Measurements from ENCODE around the gene SNED1.

DNA sequence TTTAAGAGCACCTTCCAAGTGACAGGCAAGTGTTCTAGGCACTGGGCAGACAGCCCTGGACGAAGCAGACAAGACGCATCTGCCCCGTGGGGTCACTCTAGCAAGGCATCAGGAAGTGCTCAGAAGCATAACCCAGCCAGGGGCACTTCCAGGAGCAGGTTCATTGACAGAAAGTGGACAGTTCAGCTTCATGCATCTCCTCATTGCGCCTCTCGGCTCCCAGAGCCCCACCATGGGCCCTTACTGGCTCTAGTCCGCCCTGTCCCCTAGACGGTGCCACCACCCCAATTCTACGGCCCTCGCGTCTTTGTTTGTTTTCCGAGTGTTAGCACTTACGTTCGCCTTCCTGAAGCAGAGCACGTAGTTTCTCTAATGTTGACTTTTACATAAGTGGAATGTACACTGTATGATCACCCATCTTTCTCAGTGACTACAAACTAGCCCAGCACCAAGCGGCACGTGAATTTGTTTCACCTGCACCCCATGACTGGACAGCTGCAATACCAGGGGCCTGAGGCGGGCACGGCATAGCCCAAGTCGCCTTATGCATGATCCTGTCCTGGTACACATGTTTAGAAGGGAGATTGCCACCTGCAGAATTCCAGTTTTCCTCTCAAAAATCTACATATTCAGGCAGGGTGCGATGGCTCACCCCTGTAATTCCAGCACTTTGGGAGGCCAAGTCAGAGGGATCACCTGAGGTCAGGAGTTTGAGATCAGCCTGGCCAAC lies 33.2 kb downstream of the SNED1 start:
- TF ChIP-seq POLR2AphosphoS5 (IDR thresholded peaks at IDR 0.05; ENCODE audit: low read depth, low read length): no peak
- TF ChIP-seq SIN3A (IDR thresholded peaks at IDR 0.05; ENCODE audit: borderline replicate concordance, insufficient read depth, low read length): no peak
- TF ChIP-seq TAF1 (IDR thresholded peaks at IDR 0.05; ENCODE audit: borderline replicate concordance, insufficient read depth, low read length): no peak
- TF ChIP-seq, protein P1, sequence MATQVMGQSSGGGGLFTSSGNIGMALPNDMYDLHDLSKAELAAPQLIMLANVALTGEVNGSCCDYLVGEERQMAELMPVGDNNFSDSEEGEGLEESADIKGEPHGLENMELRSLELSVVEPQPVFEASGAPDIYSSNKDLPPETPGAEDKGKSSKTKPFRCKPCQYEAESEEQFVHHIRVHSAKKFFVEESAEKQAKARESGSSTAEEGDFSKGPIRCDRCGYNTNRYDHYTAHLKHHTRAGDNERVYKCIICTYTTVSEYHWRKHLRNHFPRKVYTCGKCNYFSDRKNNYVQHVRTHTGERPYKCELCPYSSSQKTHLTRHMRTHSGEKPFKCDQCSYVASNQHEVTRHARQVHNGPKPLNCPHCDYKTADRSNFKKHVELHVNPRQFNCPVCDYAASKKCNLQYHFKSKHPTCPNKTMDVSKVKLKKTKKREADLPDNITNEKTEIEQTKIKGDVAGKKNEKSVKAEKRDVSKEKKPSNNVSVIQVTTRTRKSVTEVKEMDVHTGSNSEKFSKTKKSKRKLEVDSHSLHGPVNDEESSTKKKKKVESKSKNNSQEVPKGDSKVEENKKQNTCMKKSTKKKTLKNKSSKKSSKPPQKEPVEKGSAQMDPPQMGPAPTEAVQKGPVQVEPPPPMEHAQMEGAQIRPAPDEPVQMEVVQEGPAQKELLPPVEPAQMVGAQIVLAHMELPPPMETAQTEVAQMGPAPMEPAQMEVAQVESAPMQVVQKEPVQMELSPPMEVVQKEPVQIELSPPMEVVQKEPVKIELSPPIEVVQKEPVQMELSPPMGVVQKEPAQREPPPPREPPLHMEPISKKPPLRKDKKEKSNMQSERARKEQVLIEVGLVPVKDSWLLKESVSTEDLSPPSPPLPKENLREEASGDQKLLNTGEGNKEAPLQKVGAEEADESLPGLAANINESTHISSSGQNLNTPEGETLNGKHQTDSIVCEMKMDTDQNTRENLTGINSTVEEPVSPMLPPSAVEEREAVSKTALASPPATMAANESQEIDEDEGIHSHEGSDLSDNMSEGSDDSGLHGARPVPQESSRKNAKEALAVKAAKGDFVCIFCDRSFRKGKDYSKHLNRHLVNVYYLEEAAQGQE (IDR thresholded peaks at IDR 0.05; ENCODE audit: insufficient read depth in 1 of 2, low read depth in 2 of 2, low read length in 2 of 2): no peak
